Hematopoietic multipotent progenitor cell treated with erythropoietin and hydrocortisone succinate and interleukin-3 and kit ligand, for 6 days (in vitro differentiated cells): Measurements from ENCODE around the gene AP3D1.
A peak's percentile ranks its signal among the peaks of the same experiment; 100 is the strongest.

ENCODE experiments used
- DNase-seq: peaks from one replicate; pipeline ENCODE4 v3.0.0-alpha.2; 2015

Gene AP3D1

GRCh38 chr19:2126879-2127518 is 24.4 kb downstream of the AP3D1 start:
- DNase-seq: no peak

GRCh38 chr19:2123682-2124387 is 27.5 kb downstream of the AP3D1 start:
- DNase-seq: peak; percentile 56

GRCh38 chr19:2122982-2123381 is 28.4 kb downstream of the AP3D1 start:
- no peak for DNase-seq

GRCh38 chr19:2122251-2122650 is 29.1 kb downstream of the AP3D1 start:
- DNase-seq: no peak

- DNase-seq: no peak
These were observed 29.8 kb downstream of the AP3D1 start for GRCh38 chr19:2121416-2122051.

GRCh38 chr19:2120821-2121220 is 30.5 kb downstream of the AP3D1 start:
- DNase-seq: no peak

GRCh38 chr19:2119921-2120785 is 31.2 kb downstream of the AP3D1 start:
- no peak for DNase-seq

- DNase-seq: no peak
These were observed 32.9 kb downstream of the AP3D1 start for GRCh38 chr19:2118438-2118837.

- DNase-seq: no peak
These were observed 34.0 kb downstream of the AP3D1 start for GRCh38 chr19:2117215-2117960.

- DNase-seq: no peak
These were observed 34.9 kb downstream of the AP3D1 start for GRCh38 chr19:2116507-2116906.

GRCh38 chr19:2115911-2116426 is 35.4 kb downstream of the AP3D1 start:
- DNase-seq: no peak

- no peak for DNase-seq
These were observed 36.0 kb downstream of the AP3D1 start for GRCh38 chr19:2115324-2115723.

GRCh38 chr19:2114821-2115220 is 36.5 kb downstream of the AP3D1 start:
- DNase-seq: no peak

GRCh38 chr19:2114218-2114617 is 37.1 kb downstream of the AP3D1 start:
- DNase-seq: no peak

- DNase-seq: no peak
These were observed 37.7 kb downstream of the AP3D1 start for GRCh38 chr19:2113439-2114211.

- no peak for DNase-seq
These were observed 38.6 kb downstream of the AP3D1 start for GRCh38 chr19:2112516-2113320.

- DNase-seq: no peak
These were observed 39.5 kb downstream of the AP3D1 start for GRCh38 chr19:2111886-2112285.

GRCh38 chr19:2111425-2111824 is 39.9 kb downstream of the AP3D1 start:
- no peak for DNase-seq

- no peak for DNase-seq
These were observed 40.5 kb downstream of the AP3D1 start for GRCh38 chr19:2110822-2111221.

- no peak for DNase-seq
These were observed 42.1 kb downstream of the AP3D1 start for GRCh38 chr19:2109046-2109864.
